EH (cell line): ENCODE measurements around the gene IDI2.
"Not testable (repeated sequence)": the region's sequence is repeated elsewhere in the genome, so short reads cannot be mapped to it uniquely, and the experiment has no call there.

Source experiments
- DNase-seq: peaks from one replicate; pipeline ENCODE4 v3.0.0-alpha.2; 2015; ENCODE audit warnings: low read depth

IDI2 gene

GRCh38 chr10:1025683-1026082, at the start of gene IDI2:
Gene IDI2, minus strand, starts transcription at chr10:1025859. Its CDS starts 1,136 bp downstream, at chr10:1024723.
- no peak for DNase-seq

GRCh38 chr10:1074748-1075308, 49.2 kb upstream of the IDI2 start:
- peak; percentile 14 for DNase-seq

GRCh38 chr10:1074052-1074747, 48.5 kb upstream of the IDI2 start:
- DNase-seq = no peak

- DNase-seq = peak; percentile 9
Measured at GRCh38 chr10:1070919-1071318, 45.3 kb upstream of the IDI2 start.

GRCh38 chr10:1068380-1069361, 43.0 kb upstream of the IDI2 start:
- no peak for DNase-seq

DNA sequence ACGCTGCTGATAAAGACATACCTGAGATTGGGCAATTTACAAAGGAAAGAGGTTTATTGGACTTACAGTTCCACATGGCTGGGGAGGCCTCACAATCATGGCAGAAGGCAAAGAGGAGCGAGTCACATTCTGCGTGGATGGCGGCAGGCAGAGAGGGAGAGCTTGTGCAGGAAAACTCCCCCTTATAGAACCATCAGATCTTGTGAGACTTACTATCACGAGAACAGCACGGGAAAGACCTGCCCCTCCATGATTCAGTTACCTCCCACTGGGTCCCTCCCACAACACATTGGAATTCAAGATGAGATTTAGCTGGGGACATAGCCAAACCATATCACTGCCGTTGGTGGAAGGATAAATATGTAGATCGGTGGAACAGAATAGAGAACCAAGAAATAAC, 41.1 kb upstream of the IDI2 start:
- not testable (repeated sequence) for DNase-seq

- DNase-seq = no peak
Measured at GRCh38 chr10:1064964-1065247, 39.2 kb upstream of the IDI2 start.

GRCh38 chr10:1063232-1063865, 37.7 kb upstream of the IDI2 start:
- DNase-seq = no peak

DNA sequence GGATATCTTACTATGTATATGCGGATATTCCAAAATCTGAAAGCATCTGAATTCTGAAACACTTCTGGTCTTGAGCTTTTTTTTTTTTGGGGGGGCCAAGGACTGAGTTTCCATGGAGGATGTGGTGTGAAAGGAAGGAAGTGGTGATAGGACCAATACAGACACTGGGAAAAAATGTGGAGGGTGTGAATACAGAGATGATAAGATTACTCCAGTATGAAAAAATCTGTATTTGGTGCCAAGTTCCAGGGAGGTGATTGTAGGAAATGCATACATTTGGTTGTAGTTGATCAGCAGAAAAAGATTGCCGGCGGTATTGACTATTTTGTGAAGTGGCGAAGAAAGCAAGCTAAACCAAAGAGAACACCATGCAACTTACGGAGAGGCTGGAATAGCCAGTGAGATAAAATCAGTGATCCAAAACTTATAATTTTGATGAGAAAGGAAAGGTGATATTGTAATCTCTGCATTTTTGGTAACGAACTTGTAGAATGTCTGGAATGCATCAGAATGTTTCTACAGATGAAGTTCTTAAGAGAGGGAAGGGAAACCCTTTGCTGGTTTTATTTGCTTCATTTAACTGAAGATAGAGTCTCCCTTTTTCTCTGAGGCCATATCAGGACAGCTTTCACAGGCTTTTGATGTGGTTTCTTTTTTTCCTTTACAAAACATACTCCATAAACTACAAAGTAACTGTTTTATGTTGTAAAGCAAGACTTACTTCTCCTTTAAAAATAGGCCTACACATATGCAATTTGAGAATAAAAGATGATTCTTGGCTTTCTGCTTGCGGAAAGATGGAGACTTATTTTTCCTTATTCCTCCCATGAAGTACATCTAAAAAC, 36.5 kb upstream of the IDI2 start:
- peak; percentile 76 for DNase-seq

GRCh38 chr10:1059902-1060301, 34.2 kb upstream of the IDI2 start:
- no peak for DNase-seq

GRCh38 chr10:1058017-1058416, 32.4 kb upstream of the IDI2 start:
- no peak for DNase-seq

DNA sequence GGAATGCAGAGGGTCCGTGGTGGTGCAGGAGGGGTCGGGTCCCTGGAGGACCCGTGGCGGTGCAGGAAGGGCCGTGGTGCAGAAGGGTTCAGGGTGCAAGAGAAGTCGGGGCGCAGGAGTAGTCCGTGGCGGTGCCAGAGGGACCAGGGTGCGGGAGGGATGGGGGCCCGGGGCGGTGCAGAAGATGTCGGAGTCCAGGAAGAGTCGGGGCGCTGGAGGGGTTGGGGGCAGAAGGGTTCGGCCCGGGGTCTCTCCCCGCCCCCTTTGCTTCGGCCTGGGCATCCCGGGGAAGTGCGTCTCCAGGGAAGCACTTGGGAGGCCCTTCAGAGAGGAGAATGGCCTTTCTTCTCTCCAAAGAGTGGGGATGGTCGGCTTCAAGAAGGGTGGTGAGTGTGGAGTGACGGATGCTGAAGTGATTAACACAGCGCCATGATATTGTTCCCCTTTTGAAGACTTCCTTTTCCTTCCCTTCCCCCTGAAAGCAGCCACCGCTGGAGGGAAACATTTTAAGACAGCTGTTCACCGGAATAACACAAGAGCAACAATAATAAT, 31.5 kb upstream of the IDI2 start:
- DNase-seq = peak; percentile 24

GRCh38 chr10:1056326-1057105, 30.9 kb upstream of the IDI2 start, which contains the start of gene WDR37:
Gene WDR37, plus strand, starts transcription at chr10:1056385. Its CDS starts 15,771 bp downstream, at chr10:1072156.
- peak; percentile 89 for DNase-seq

- DNase-seq = no peak
Measured at GRCh38 chr10:1054684-1055083, 29.0 kb upstream of the IDI2 start.

- no peak for DNase-seq
Measured at GRCh38 chr10:1050554-1050953, 24.9 kb upstream of the IDI2 start.

- DNase-seq = no peak
Measured at GRCh38 chr10:1050145-1050544, 24.5 kb upstream of the IDI2 start.

GRCh38 chr10:1049425-1049958, 23.8 kb upstream of the IDI2 start:
- DNase-seq = no peak

DNA sequence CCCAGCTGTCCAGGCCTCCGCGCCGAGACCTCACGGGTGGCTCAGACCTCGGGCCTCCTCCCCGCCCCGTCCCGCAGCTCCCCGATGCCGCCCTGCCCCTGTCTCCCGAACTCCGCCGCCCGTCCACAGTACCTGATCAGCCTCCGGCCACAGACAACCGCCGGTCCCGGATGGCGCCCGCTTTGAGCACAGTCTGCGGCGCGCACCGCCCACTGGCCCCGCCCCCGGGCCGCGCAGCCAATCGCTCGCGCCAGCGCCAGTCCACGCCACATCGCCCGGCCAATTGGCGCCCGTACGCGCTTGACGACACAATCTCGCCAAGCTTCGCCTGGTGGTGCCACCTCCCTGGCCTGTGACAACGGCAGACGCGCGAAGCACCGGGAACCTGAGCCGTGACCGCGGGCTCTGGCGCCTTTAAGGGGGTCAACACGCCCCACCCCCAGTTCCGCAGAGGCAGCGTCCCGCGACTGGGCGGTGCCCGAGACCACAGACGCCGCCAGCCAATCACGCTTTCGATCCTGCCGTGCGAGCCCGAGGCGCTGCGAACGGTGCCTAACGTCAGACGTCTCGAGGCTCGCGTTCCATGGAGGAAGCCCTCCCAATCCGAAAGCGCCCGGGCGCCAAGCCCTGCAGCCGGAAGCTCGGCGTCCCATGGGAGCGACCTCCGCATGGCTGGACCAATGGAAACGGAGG, 23.2 kb upstream of the IDI2 start, which contains the start of gene IDI1:
Gene IDI1, minus strand, starts transcription at position 388 of the 693 bp plus-strand sequence. Its CDS starts 116 bp downstream, at position 272.
- DNase-seq = peak; percentile 99

- no peak for DNase-seq
Measured at GRCh38 chr10:1048349-1048731, 22.7 kb upstream of the IDI2 start.
